Measurements from ENCODE around the gene DTNBP1.

GRCh38 chr6:15585760-15586214, 77.0 kb downstream of the DTNBP1 start:
- TF ChIP-seq CTCF (IDR thresholded peaks at IDR 0.05) (no peak), POLR2A (IDR thresholded peaks at IDR 0.05) (no peak)
